Cerebellar nuclear complex (tissue), 1 donor: ENCODE measurements around the gene FAM89B.
"Not testable (repeated sequence)": the region's sequence is repeated elsewhere in the genome, so short reads cannot be mapped to it uniquely, and the experiment has no call there.

ENCODE experiments used
- DNase-seq, 2 experiments: peaks; one replicate each; lab custom pipeline; 2025; lab: John Stamatoyannopoulos, UW

The FAM89B gene

GRCh38 chr11:65556470-65557279 lies 15.7 kb upstream of the FAM89B start:
- DNase-seq, result no peak

- DNase-seq, result no peak
Measured at GRCh38 chr11:65557280-65558001, 14.9 kb upstream of the FAM89B start.

GRCh38 chr11:65558002-65558929 lies 14.1 kb upstream of the FAM89B start, which contains the start of gene LTBP3:
Gene LTBP3, minus strand, starts transcription at chr11:65558359. Its CDS starts 400 bp downstream, at chr11:65557959.
- no peak for DNase-seq

- DNase-seq, result peak in 1 of 2 experiments; percentile 19
Measured at GRCh38 chr11:65558930-65559509, 13.3 kb upstream of the FAM89B start.

- DNase-seq, result no peak
Measured at GRCh38 chr11:65559535-65559934, 12.8 kb upstream of the FAM89B start.

- peak in 1 of 2 experiments; percentile 20 for DNase-seq
Measured at GRCh38 chr11:65559951-65560537, 12.3 kb upstream of the FAM89B start.

- no peak for DNase-seq
Measured at GRCh38 chr11:65560555-65561418, 11.6 kb upstream of the FAM89B start.

GRCh38 chr11:65562020-65562419 lies 10.3 kb upstream of the FAM89B start:
- no peak for DNase-seq

GRCh38 chr11:65562788-65563187 lies 9.6 kb upstream of the FAM89B start:
- no peak for DNase-seq

- DNase-seq, result no peak
Measured at GRCh38 chr11:65563601-65564000, 8.7 kb upstream of the FAM89B start.

- not testable (repeated sequence) for DNase-seq
Measured at GRCh38 chr11:65564879-65565559, 7.3 kb upstream of the FAM89B start.

- no peak for DNase-seq
Measured at GRCh38 chr11:65565624-65566453, 6.5 kb upstream of the FAM89B start.

GRCh38 chr11:65569164-65569972 lies 3.0 kb upstream of the FAM89B start:
- no peak for DNase-seq

- DNase-seq, result peak; percentile 61 to 96
Measured at GRCh38 chr11:65569973-65570918, 2.1 kb upstream of the FAM89B start, which contains the start of gene ZNRD2. Gene ZNRD2, plus strand, starts transcription at chr11:65570477. Its CDS starts 15 bp downstream, at chr11:65570492.

GRCh38 chr11:65571420-65571819 lies 918 bp upstream of the FAM89B start:
- DNase-seq, result no peak

GRCh38 chr11:65571940-65572339 lies 398 bp upstream of the FAM89B start:
- no peak for DNase-seq
